NOMO-1 treated with DMSO at 0.1 percent for 48 hours (cell line): Measurements from ENCODE around the gene DNAAF5.
A peak's percentile ranks its signal among the peaks of the same experiment; 100 is the strongest.
"Not testable (repeated sequence)": the region's sequence is repeated elsewhere in the genome, so short reads cannot be mapped to it uniquely, and the experiment has no call there.

Experiments
- DNase-seq: peaks from one replicate; lab custom pipeline; 2025; ENCODE audit not compliant: unreplicated experiment; lab: John Stamatoyannopoulos, UW

Gene DNAAF5

DNA sequence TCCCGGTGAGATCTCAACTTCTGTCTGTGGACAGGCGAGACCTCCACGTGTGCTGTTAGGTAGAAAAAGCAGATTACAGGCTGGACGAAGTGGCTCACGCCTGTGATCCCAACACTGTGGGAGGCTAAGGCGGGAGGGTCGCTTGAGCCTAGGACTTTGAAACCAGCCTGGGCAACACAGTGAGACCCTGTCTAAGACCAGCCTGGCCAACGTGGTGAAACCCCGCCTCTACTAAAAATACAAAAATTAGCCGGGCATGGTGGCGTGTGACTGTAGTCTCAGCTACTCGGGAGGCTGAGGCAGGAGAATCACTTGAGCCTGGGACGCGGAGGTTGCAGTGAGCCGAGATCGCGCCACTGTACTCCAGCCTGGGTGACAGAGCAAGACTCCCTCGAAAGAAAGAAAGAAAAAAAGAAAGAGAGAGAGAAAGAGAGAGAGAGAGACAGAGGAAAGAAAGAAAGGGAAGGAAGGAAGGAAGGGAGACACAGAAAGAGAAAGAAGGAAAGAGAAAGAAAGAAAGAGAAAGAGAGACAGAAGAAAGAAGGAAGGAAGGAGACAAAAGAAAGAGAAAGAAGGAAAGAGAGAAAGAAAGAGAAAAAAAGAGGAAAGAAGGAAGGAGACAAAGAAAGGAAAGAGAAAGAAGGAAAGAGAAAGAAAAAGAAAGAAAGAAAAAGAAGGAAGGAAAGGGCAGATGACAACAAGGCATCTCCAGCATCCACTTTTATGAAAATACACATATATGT is 76.2 kb downstream of the DNAAF5 start:
- no peak for DNase-seq

DNA sequence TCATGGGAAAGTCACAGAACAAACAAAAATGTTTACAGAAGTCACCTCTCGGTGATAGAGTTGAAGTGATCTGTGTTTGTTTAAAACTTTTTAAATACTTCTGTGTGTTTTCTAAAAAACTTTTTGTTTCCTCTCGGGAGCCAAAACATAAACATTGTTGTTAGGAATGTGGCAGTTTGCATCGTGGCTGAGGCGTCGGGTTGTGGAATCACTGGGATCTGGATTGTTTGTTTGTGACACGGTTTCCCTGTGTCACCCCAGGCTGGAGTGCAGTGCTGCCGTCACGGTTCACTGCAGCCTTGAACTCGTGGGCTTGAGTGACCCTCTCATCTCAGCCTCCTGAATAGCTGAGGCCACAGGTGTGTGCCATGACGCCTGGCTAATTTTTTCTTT is 76.7 kb downstream of the DNAAF5 start:
- DNase-seq: no peak

DNA sequence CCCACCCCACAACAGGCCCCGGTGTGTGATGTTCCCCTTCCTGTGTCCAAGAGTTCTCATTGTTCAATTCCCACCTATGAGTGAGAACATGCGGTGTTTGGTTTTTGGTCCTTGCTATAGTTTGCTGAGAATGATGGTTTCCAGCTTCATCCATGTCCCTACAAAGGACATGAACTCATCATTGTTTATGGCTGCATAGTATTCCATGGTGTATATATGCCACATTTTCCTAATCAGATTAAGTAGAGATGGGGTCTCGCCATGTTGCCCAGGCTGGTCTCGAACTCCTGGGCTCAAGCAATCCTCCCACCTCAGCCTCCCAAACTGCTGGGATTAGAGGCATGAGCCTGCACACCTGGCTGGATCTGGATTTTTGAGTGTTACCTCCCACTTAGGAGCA is 77.3 kb downstream of the DNAAF5 start:
- DNase-seq: not testable (repeated sequence)

DNA sequence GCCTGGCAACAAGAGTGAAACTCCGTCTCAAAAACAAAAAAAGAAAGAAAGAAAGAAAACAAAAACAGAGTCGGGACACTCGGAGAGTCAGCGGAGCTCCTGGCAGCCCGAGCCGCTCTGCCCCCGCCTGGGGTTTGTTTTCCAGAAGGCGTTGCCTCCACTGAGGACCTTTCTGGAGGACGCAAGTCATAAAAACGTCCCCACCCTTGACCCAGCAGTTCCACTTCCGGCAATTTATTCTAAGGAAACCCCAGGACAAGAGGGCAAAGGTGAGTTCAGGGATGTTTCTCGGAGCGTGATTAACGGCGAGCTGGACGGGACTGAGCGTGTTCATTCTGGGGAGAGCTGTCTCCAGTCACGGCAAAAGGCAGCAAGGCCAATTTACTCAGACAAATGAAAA is 78.8 kb downstream of the DNAAF5 start:
- no peak for DNase-seq

DNA sequence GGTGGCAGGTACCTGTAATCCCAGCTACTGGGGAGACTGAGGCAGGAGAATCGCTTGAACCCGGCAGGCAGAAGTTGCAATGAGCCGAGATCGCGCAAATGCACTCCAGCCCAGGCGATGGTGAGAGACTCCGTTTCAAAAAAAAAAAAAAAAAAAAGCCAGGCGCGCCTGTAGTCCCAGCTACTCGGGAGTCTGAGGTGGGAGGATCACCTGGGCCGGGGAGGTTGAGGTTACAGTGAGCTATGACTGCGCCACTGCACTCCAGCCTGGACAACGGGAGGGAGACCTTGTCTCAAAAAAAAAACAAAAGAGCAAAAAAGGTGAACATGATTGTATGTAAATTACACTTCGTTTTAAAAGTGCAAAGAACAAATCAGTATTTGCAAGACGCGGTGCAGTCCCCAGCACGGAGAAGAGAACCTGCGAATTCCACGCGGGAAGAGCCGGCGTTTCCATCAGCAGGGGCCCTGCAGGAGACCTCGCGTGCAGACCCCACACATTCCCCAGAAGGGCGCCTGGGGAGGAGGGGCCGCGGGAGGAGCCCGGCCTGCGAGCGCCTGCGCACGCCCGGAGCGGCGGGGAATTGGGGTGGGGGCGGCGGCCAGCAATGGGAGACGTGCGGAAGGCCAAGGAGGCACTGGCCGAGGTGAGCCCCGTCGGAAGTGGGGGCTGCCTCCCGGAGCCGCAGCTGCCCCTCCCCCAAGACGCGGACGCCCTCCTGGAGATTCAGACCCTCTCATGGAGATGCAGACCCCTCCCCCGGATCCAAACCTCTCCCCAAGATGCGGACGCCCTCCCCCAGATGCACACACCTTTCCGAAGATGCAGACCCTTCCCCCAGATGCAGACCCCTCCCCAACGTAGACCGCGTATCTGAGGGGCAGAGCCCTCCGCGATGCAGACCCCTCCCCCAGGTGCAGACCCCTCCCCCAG is 89.1 kb downstream of the DNAAF5 start:
- DNase-seq: no peak

DNA sequence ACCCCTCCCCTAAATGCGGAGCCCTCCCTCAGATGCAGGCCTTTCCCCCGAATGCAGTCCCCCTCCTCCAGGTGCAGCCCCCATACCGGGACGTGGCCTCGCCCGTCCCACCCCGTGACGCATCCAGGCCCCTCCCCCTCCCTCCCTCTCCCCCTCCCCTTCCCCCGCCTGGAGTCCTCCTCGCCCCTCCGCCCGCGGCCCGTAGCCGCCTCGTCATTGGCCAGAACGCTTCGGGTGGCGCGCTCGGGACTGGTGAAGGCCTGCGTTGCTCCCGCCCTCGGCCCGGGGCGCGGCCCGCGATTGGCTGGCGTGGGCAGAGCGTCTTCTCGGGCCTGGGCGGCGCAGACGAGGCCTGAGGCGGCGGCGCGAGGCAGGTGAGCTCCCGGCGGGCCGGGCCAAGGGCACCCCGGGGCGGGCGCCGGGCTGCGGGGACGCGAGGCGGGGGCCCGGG is 89.8 kb downstream of the DNAAF5 start:
- peak; percentile 94 for DNase-seq

DNA sequence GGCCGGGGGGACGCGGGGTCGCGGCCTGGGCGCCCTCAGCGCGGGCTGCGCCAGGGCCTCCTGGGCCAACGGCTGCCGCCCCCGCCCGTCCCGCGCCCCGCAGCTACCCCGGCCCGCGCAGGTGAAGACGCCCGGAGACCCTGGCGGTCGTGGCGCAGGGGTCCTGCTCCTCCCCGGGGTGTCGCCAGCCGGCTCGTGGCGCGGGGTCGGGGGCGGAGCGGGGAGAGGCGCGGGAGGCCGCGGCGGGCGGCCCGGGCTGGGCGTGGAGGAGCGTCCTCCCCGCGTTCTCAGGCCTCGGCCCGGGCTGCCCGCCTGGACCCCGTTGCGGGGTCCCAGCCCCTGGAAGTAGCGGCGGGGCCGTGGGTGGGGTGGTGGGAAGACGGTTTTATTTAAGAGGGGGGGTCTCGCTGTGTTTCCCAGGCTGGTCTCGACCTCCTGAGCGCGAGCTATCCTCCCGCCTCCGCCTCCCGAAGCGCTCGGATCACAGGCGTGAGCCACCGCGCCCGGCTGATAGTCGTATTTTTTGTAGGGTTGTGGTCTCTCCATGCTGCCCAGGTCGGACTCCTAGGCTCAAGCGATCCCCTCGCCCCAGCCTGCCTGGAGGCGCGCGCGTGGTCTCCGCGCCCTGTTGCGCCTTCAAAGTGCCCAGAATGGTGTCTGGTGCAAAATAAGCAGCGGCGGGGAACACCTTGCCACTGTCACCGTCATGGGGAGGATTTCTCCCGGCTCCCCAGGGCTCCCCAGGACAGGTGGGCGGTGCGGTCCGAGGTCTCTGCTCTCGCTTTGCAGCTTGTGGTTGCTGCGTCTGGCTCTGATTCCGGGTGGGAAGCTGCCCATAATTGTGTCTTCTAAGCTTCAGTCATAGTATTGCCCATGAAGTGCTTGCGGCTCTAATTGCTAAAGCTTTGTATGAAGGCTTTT is 90.5 kb downstream of the DNAAF5 start:
- no peak for DNase-seq

DNA sequence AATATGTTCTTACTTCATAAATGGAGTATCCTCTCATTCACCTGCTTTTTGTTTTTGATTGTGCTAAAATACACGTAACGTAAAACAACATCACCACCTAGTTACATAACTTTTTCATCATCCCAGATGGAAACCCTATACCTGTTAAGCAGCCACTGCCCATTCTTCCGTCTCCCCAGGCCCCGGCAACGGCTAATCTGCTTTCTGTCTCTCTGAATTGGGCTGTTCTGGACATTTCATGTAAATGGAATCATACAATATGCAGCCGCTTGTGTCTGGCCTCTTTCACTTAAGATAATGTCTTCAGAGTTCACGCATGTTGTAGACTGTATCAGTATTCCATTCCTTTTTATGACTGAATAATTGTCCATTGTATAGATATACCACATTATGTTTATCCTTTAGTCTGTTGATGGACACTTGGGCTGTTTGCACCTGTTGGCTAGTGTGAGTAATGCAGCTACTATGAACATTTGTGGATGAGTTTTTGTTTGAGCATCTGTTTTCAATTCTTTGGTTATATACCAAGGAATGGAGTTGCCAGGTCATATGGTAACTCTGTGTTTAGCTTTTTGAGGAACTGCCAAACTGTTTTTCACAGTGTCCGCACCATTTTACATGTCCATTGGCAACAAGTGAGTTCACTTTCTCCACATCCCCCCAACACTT is 91.7 kb downstream of the DNAAF5 start:
- DNase-seq: peak; percentile 9

DNA sequence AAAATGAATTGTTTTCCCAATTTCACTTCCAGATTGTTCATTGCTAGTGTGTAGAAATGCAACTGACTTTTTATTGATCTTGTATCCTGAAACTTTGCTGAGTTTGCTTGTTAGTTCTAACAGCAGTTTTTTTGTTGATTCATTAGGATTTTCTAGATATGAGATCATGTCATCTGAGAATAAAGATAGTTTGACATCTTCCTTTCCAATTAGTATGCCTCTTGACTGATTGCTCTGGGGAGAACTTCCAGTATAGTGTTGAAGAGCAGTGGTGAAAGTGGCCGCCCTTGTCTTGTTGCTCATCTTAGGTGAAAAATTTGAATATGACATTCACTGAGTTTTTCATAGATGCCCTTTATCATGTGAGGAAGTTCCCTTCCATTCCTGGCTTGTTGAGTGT is 93.8 kb downstream of the DNAAF5 start:
- no peak for DNase-seq

DNA sequence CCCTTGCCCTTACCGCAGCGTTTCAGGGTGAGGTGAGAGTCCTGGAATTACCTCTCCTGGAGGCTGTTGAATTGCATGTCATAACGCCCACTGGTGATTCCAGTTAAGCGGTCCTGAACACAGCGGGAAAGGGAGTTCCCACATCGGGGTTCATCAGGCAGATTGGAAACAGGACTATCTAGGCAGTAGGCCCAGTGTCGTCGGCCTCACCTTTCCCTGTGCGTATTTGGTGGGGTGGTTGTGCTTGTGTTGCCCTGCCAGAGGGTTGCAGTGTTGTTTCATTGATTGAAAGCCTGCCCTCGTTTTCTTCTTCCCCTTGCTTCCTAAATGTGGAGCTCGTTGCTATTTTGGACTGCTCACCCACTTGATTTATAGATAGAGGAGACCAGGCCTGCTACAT is 95.2 kb downstream of the DNAAF5 start:
- no peak for DNase-seq

DNA sequence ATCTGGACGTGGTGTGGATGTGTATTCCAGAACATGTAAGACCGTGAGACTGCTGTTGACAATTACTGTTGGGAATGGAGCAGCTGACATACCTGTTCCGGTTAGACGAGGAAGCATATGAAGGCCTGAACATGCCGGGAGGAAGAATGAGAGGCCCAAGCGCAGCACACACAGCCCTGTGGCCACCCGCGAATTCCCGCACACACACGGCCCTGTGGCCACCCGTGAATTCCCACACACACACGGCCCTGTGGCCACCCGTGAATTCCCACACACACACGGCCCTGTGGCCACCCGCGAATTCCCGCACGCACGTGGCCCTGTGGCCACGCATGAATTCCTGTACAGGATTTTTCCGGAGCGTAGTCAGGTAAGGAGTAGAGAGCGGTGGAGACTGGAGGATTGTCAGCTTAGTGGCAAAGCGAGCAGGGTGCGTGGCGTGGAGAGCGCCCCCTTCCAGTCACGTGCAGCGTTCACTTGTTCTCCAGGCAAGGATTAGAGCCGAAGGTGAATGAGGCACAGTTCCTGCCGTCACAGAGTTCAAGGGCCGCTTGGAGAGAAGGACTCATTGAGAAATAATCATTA is 96.3 kb downstream of the DNAAF5 start:
- no peak for DNase-seq

DNA sequence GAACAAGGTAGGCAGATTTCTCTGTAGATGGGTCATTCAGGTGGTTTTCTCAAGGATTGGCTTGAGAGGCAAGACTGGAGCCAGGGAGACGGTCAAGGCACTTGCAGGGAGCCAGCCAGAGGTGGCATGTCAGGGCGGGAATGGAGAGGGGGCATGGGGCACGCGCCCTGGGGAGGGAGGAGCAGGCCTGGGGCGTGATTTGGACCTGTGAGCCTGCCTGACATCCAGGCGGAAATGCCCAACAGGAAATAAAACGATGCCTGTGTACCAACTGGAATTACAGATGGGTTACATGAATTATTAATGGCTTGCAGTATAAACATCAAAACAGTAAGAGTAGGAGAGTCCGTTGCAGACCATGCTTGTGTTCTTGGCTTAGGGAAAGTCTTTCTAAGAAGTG is 97.2 kb downstream of the DNAAF5 start:
- no peak for DNase-seq

DNA sequence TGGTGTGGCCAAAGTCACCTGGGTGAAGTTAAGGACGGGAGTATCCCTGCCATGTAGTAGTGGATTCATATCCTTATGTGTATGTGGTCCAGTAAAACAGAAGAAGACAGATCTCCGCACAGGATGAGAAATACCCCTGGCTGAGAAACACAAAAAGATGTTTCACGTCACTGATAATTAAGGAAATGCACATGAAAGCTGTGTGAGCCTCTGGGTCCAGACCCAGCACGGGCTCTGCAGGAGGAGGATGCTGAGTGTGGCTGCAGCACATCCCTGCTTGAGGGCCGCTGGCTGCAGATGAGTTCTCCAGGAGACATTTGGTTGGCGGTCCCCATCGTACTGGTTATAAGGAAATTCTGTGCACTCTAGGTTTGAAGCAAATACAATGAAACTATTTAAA is 97.6 kb downstream of the DNAAF5 start:
- DNase-seq: no peak

DNA sequence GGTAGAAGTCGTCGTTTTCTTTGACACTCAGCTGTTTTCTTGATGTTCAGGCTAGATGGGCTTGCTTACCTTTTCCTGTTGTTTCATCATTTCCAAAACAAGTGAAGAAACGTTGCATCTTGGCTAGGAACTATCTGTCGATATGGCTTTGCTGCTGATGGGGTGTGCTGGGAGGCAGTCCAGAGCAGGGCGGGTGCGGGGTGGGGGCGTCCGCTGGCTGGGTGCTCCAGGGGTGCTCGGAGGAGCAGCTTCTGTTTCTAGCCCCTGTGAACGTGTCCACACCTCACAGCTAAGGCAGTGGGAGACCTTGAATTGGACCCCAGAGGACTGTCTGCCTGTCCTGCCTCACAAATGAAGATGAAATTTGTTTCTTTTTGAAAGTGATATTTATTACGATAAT is 98.2 kb downstream of the DNAAF5 start:
- no peak for DNase-seq

DNA sequence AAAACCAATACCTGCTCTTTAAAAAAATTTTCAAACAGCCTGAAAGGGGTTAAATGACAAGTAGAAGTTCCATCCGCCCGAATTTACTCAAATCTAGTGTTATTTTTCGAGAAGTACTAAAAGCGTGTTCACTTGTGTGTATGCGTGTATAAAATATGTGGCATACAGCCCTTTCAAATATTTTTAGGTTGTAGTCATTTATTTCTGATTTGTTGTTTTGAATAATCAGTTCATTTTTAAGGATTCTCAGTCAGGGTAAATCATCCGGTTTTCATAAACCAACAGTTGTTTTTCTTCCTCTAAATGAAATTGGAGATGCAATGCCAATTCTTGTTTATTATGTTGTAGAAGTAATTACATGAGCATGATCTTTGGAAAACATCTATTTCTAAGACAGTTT is 98.9 kb downstream of the DNAAF5 start:
- DNase-seq: no peak

DNA sequence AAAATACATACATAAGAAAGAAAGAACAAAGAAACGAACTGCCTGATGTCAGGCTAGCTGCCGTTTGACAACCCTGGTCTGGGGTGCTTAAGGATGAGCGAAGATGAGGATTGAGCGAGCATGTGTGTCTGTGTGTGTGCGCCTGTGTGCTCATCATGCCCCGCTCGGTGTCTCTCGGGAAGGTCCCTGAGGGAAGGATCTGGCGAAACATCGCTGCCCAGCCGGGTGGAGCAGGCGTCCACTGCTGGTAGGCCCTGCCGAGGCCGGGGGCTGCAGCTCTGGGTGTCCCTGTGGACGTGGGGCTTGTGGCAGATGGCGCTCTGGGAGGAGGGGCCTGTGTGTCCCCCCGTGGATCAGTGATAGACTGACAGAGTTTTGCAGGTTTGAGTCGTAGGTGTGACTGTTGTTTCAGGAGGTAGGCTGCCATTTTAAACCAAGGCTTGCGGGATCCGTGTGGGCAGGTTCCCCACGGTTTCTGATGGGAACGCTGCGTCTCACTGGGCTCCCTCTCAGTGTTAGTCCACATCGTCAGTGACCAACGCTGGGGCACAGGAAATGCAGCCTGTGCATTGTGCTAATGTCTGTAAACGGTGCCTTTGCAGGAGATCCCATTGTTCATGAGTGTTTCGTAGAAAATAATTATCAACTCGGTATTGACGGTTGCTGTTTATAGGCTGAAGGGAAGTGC is 99.9 kb downstream of the DNAAF5 start:
- DNase-seq: no peak

DNA sequence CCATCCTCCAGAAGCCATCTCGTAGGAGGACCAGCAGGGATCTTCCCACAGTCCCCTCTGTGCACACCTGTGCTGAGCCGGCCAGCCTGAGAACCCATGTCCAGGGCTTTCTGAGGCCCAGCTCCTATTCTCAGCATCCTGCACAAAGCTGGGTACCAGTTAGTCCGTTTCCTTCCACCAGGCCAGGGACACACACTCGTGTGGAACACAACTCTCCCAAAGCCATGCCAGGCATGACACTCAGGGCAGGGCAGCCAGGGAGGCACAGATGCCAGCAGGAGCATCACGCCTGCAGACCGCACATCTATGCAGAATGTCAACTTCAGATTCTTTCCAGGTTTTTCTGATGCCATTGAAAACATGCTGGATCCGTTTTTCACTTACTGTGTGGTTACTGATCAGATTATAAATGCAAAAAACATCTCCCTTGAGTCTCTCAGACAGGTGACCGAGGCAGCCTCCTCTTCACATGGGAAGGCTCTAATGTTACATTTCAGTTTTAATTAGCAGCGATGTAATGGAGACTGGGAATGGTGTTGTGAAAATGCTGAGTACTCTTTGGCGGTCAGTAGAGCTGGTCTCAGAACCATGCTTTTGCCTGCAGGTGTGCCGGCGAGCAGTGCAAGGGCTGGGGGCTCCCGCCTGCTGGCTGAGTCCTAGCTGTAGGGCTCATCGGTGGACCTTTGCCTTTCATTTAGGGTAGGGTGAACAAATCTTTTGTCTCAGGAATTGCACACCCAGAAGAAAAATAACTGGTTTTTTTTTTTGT is 102.5 kb downstream of the DNAAF5 start:
- DNase-seq: no peak

DNA sequence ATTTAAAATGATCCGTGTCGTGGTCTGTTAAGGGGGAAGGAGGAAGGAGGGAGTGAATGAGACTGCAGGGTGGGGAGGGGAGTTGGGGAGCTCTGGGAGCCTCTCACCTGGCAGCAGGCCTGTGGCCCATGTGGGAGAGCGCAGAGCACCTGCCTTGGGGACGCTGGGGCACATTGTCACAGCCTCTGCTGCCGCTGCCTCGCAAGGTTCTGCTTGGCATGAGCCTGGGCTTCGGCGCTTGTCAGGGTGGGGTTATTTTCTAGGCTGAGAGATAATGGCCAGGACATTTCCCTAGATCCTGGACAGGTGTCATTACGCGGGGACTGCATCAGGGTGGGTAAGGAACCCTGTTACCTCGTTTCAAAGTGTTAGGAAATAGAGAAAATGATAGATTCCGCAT is 103.6 kb downstream of the DNAAF5 start:
- no peak for DNase-seq

DNA sequence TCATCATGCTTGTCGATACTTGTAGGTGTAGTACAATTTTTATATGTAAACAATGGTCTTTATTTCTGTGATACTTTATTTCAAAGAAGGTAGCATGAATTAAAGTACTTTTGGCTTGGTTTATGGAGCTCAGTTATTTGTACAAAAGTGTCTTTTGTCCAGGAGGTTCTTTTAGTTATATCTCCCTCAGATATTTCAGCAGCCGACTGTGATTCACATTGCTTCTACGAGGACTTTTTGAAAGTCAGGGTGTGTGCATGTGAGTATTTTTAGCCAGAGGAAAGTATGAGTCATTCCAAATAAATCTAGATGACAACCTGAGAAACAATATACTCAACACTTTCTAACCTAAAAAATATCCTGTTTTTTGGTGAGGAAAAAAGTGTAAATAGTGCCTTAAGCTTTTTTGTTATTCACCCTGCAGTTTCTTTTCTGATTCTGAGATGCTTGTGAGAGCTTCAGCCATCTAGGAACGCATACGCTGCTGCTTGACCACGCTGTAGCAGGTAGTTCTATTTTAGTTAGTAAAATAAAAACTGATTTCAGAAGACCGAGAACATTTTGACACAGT is 105.2 kb downstream of the DNAAF5 start:
- DNase-seq: peak; percentile 75
